Activated CD4-positive, alpha-beta T cell treated with anti-CD3 and anti-CD28 coated beads, Interleukin-2, amount 50 U/mL, for 16 hours (primary cell): ENCODE measurements around the gene FOXP1.

ENCODE experiments used
- DNase-seq: peaks from one replicate; pipeline ENCODE4 v3.0.0-alpha.2; 2020

Gene FOXP1

GRCh38 chr3:71006810-71007785 lies 576.4 kb downstream of the FOXP1 start:
- peak; percentile 51 for DNase-seq

GRCh38 chr3:71005702-71006321 lies 577.7 kb downstream of the FOXP1 start:
- DNase-seq: no peak

- no peak for DNase-seq
These were observed 580.0 kb downstream of the FOXP1 start for GRCh38 chr3:71003511-71003910.

- no peak for DNase-seq
These were observed 581.2 kb downstream of the FOXP1 start for GRCh38 chr3:71002298-71002697.

- DNase-seq: no peak
These were observed 582.2 kb downstream of the FOXP1 start for GRCh38 chr3:71001303-71001830.

- no peak for DNase-seq
These were observed 583.0 kb downstream of the FOXP1 start for GRCh38 chr3:71000483-71000882.

- no peak for DNase-seq
These were observed 583.8 kb downstream of the FOXP1 start for GRCh38 chr3:70999730-71000129.

GRCh38 chr3:70996082-70996481 lies 587.4 kb downstream of the FOXP1 start:
- no peak for DNase-seq

- no peak for DNase-seq
These were observed 588.9 kb downstream of the FOXP1 start for GRCh38 chr3:70994644-70995043.

- DNase-seq: no peak
These were observed 590.8 kb downstream of the FOXP1 start for GRCh38 chr3:70992562-70993204.

- no peak for DNase-seq
These were observed 591.4 kb downstream of the FOXP1 start for GRCh38 chr3:70992131-70992530.

- DNase-seq: no peak
These were observed 592.8 kb downstream of the FOXP1 start for GRCh38 chr3:70990723-70991122.

- DNase-seq: no peak
These were observed 593.3 kb downstream of the FOXP1 start for GRCh38 chr3:70990185-70990584.

- DNase-seq: no peak
These were observed 594.4 kb downstream of the FOXP1 start for GRCh38 chr3:70989174-70989573.

GRCh38 chr3:70988111-70988510 lies 595.4 kb downstream of the FOXP1 start:
- DNase-seq: no peak

GRCh38 chr3:70985572-70985971 lies 598.0 kb downstream of the FOXP1 start:
- no peak for DNase-seq

GRCh38 chr3:70984776-70985482 lies 598.6 kb downstream of the FOXP1 start:
- no peak for DNase-seq

GRCh38 chr3:70982700-70983140 lies 600.8 kb downstream of the FOXP1 start:
- DNase-seq: peak; percentile 40

GRCh38 chr3:70982284-70982683 lies 601.2 kb downstream of the FOXP1 start:
- no peak for DNase-seq

GRCh38 chr3:70981231-70981880 lies 602.2 kb downstream of the FOXP1 start:
- DNase-seq: no peak

- peak; percentile 26 for DNase-seq
These were observed 602.8 kb downstream of the FOXP1 start for GRCh38 chr3:70980646-70981170.
